ENCODE data around the gene TMEM52. TPM values are rescaled to one million over a fixed set of nuclear protein-coding genes. Genes with fewer than 3 reads are reported as not detected.

TMEM52 gene
- total and polyA plus RNA-seq, 9 of the 15 experiments (the other 6 are each of a cell fraction or from before 2014, with no cell fraction given): 0.37 to 22.5 (median 6.8) TPM

GRCh38 chr1:1918901-1919303 lies at the start of gene TMEM52 (continued):
- no peak for TF ChIP-seq FOXJ3 (CRISPR knock-in tag; IDR thresholded peaks at IDR 0.05)
- peak; percentile 67 for TF ChIP-seq RBBP5 (IDR thresholded peaks at IDR 0.05; ENCODE audit: borderline replicate concordance, insufficient read depth, low read length, poor library complexity, severe bottlenecking)
- no peak for TF ChIP-seq MYC (IDR thresholded peaks at IDR 0.05; ENCODE audit: low read depth, low read length)
- no peak for TF ChIP-seq MYC (CRISPR knock-in tag; IDR thresholded peaks at IDR 0.05; ENCODE audit: borderline replicate concordance, low read depth)
- TF ChIP-seq PHF20 (IDR thresholded peaks at IDR 0.05; ENCODE audit: partially characterized antibody): peak; percentile 44
- no peak for TF ChIP-seq HDAC2 (IDR thresholded peaks at IDR 0.05)
- no peak; a peak in 2 of 4 replicates for TF ChIP-seq MAZ (CRISPR knock-in tag; conservative IDR thresholded peaks at IDR 0.05 in 1 of 2, IDR thresholded peaks at IDR 0.05 in 1 of 2)
- TF ChIP-seq NELFE (IDR thresholded peaks at IDR 0.05; ENCODE audit: insufficient read depth, insufficient read length): no peak
- no peak for TF ChIP-seq MCM2 (IDR thresholded peaks at IDR 0.05; ENCODE audit: low read depth)
- no peak; the same call in 1 of the 2 replicates for TF ChIP-seq CBX1 (IDR thresholded peaks at IDR 0.05; ENCODE audit: low read depth)
- TF ChIP-seq E2F6 (IDR thresholded peaks at IDR 0.05; ENCODE audit: borderline replicate concordance in 1 of 2, extremely low read depth in 1 of 2, insufficient read depth in 1 of 2, insufficient read length in 1 of 2, low read depth in 1 of 2, low read length in 1 of 2, poor library complexity in 1 of 2, severe bottlenecking in 1 of 2): peak; percentile 39 to 56
- peak; percentile 70 for TF ChIP-seq SUPT5H (IDR thresholded peaks at IDR 0.05)
- TF ChIP-seq ZNF253 (CRISPR knock-in tag; conservative IDR thresholded peaks at IDR 0.05): no peak
- no peak for TF ChIP-seq WHSC1 (IDR thresholded peaks at IDR 0.05; ENCODE audit: low read length)
- no peak for TF ChIP-seq RBM25 (IDR thresholded peaks at IDR 0.05; ENCODE audit: low read depth, low read length, severe bottlenecking)
- peak; percentile 31; the same call in 1 of the 2 replicates for TF ChIP-seq SMAD4 (CRISPR knock-in tag; conservative IDR thresholded peaks at IDR 0.05)
- peak; percentile 76 for TF ChIP-seq PCBP1 (IDR thresholded peaks at IDR 0.05; ENCODE audit: low read depth, low read length, poor library complexity, severe bottlenecking)
- no peak for TF ChIP-seq SPI1 (IDR thresholded peaks at IDR 0.05; ENCODE audit: borderline replicate concordance, low read depth, low read length)
- TF ChIP-seq ZBTB7A (IDR thresholded peaks at IDR 0.05; ENCODE audit: borderline replicate concordance, control insufficient read depth, low read depth, low read length): peak; percentile 96
- no peak for TF ChIP-seq TFAM (CRISPR knock-in tag; conservative IDR thresholded peaks at IDR 0.05)
- TF ChIP-seq ZNF551 (CRISPR knock-in tag; IDR thresholded peaks at IDR 0.05): no peak
- TF ChIP-seq NR4A1 (CRISPR knock-in tag; IDR thresholded peaks at IDR 0.05): no peak
- TF ChIP-seq NR4A1 (tag; IDR thresholded peaks at IDR 0.05): no peak
- no peak for TF ChIP-seq KHSRP (IDR thresholded peaks at IDR 0.05)
- TF ChIP-seq KAT7 (CRISPR knock-in tag; IDR thresholded peaks at IDR 0.05; ENCODE audit: borderline replicate concordance): no peak; the same call in 1 of the 2 replicates
- TF ChIP-seq HDAC1 (IDR thresholded peaks at IDR 0.05): peak in 1 of 2 experiments; percentile 67; a peak in 1 of 4 replicates
- TF ChIP-seq IRF1 (CRISPR knock-in tag; IDR thresholded peaks at IDR 0.05; ENCODE audit: borderline replicate concordance): no peak

All from K562 (cell line).